Effector memory CD4-positive, alpha-beta T cell (primary cell): ENCODE data around the gene CYP26A1.
A peak's percentile ranks its signal among the peaks of the same experiment; 100 is the strongest.

Source experiments
- DNase-seq, 3 donors: peaks; one replicate each; pipeline ENCODE4 v3.0.0-alpha.2; 2020
- H3K27ac ChIP-seq: 2 replicates; pipeline ENCODE4 v1.7.0; 2013; ENCODE audit warnings: mild to moderate bottlenecking, low read length, moderate library complexity; ENCODE audit not compliant: insufficient read depth, poor library complexity, severe bottlenecking
- H3K27me3 ChIP-seq: replicated peaks from 2 replicates; pipeline ENCODE4 v1.7.0; 2013; ENCODE audit warnings: mild to moderate bottlenecking, low read length; ENCODE audit not compliant: insufficient read depth, control insufficient read depth, poor library complexity, severe bottlenecking
- H3K36me3 ChIP-seq: 2 replicates; pipeline ENCODE4 v1.7.0; 2013; ENCODE audit warnings: mild to moderate bottlenecking, low read length, moderate library complexity; ENCODE audit not compliant: control insufficient read depth, insufficient read depth
- H3K4me1 ChIP-seq: 2 replicates; pipeline ENCODE4 v1.7.0; 2013; ENCODE audit warnings: low read length, mild to moderate bottlenecking; ENCODE audit not compliant: control insufficient read depth, insufficient read depth, poor library complexity, severe bottlenecking
- H3K4me3 ChIP-seq: 2 replicates; pipeline ENCODE4 v1.7.0; 2013; ENCODE audit warnings: low read length, low read depth, mild to moderate bottlenecking; ENCODE audit not compliant: insufficient read depth, poor library complexity, severe bottlenecking
- H3K9me3 ChIP-seq: 2 replicates; pipeline ENCODE4 v1.7.0; 2013; ENCODE audit warnings: mild to moderate bottlenecking, low read length, moderate library complexity; ENCODE audit not compliant: control insufficient read depth

Gene CYP26A1

DNA sequence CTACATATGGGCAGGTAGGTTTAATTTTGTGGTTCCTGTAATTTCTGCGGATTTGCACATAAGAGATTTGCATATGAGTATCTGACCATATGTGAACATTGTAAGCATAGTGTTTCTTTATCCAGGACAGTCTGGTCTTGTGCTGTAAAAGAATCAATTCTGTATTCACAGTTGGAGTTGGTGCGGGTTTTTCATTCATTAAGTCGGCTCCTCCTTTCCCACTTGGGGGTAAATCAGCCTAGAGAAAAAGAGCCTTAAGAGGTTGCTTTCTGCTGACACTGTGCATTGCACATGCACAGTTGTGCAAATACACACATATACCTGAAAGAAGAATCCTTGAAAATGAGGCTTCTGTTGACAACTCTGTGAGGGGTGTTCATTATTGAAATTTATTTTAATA is 19.2 kb upstream of the CYP26A1 start:
- Histone ChIP-seq H3K4me1 (no peaks in the 10 kb centered on the region), H3K36me3 (peaks cover 3% of the 10 kb centered on the region), H3K9me3 (no peaks in the 10 kb centered on the region), H3K4me3 (no peak overlapping the region), H3K27me3 (no peaks in the 10 kb centered on the region), H3K27ac (no peak overlapping the region)
- DNase-seq: no peak

DNA sequence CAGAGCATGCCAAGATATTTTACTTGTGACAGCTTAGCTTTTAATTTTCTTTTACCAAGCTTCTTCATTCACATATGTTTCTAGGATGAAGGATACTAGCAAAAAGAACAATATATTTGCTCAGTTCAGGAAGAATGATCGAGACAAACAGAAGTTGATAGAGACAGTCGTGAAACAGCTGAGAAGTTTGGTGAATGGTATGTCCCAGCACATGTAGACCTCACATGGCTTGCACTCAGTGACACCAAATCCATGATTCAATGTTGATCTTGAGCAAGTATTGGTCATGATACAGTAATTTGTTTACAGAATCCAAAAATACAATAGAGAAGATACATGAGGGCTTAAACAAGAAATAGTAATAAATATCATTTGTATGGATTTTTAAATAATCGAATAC is 15.6 kb upstream of the CYP26A1 start:
- no peak overlapping the region for H3K27ac ChIP-seq
- H3K36me3 ChIP-seq: peaks cover 3% of the 10 kb centered on the region
- H3K9me3 ChIP-seq: no peaks in the 10 kb centered on the region
- peaks cover 18% of the 10 kb centered on the region for H3K4me1 ChIP-seq
- DNase-seq: no peak
- H3K4me3 ChIP-seq: no peak overlapping the region
- H3K27me3 ChIP-seq: no peaks in the 10 kb centered on the region

DNA sequence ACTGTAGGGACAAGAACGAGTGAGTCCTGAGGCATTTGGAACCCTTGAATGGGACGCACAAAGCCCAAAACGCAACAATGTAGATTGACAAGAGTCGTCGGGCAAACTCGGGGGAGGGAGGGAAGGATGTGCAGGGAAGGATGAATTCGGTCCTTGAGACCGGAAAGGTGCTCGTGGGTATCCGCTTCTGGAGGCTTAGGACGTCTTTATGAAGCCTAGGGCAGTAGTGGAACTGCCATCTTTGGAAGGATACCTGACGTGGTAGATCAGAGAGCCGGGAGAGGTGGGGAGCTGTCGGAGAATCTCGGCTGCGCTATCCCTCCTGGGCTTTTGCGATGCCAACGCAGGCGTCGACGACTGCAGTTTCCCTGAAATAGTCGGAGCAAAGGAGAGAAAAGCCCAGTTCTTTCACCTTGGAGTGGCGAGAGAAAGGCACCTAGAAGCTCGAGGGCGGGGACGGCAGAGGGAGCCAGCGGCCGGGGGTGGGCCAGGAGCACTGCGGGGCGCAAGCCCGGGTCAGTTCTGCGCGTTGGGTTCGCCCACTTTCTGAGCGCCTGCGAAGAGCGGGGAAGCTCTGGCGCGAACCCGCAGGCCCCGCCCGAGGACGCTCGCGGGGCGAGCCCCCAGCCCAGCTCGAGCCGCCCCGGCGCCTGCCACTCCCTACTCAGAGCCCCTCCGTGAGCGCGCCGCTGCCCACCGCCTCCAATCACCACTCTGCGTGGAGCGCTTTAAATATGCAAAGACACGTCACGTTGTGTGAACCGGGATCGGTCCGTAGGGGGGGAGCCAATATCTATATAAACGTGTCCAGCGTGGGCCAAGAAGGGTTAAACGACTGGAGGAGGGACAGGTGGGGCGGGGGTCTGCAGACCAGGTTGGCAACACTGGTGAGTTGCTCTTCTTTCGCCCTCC is 13.5 kb upstream of the CYP26A1 start, which contains the start of gene CYP26C1:
Gene CYP26C1 (plus strand): TSS at position 824 of the 912 bp plus-strand sequence. CDS start 466 bp downstream, outside the sequence.
- H3K4me1 ChIP-seq: peaks cover 18% of the 10 kb centered on the region
- no peak for DNase-seq
- H3K36me3 ChIP-seq: peaks cover 3% of the 10 kb centered on the region
- no peaks in the 10 kb centered on the region for H3K27me3 ChIP-seq
- no peaks in the 10 kb centered on the region for H3K9me3 ChIP-seq
- H3K27ac ChIP-seq: no peak within 1 kb of the TSS
- no peak within 1 kb of the TSS for H3K4me3 ChIP-seq

DNA sequence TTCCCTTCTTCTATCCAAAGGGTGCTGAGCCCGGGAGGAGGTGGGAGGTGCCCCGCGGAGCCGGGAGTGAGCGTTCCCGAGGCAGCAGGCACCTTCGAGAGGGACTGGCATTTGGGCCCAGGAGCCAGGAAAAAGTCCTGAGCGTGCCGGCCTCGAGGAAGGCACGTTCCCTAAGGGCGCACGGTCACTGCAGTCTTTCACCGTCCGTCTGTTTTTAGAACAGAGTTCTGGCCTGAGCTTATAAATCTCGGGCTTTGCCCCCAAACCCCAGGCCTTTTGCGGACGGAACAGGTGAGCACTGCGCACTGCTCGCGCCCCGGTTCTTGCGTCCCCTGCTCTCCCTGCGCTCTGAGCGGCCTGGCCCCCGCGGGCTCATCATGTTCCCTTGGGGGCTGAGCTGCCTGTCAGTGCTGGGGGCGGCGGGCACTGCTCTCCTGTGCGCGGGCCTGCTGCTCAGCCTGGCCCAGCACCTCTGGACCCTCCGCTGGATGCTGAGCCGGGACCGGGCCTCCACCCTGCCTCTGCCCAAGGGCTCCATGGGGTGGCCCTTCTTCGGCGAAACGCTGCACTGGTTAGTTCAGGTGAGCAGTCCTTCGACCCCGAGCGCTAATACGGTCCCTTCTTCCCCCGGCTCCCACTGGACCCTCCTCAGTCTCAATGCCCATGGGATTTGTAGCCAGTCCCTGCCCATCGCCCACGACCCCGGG is 12.7 kb upstream of the CYP26A1 start:
- Histone ChIP-seq H3K36me3 (peaks cover 3% of the 10 kb centered on the region), H3K4me3 (no peak overlapping the region), H3K4me1 (peaks cover 18% of the 10 kb centered on the region), H3K9me3 (no peaks in the 10 kb centered on the region), H3K27me3 (no peaks in the 10 kb centered on the region), H3K27ac (no peak overlapping the region)
- no peak for DNase-seq

DNA sequence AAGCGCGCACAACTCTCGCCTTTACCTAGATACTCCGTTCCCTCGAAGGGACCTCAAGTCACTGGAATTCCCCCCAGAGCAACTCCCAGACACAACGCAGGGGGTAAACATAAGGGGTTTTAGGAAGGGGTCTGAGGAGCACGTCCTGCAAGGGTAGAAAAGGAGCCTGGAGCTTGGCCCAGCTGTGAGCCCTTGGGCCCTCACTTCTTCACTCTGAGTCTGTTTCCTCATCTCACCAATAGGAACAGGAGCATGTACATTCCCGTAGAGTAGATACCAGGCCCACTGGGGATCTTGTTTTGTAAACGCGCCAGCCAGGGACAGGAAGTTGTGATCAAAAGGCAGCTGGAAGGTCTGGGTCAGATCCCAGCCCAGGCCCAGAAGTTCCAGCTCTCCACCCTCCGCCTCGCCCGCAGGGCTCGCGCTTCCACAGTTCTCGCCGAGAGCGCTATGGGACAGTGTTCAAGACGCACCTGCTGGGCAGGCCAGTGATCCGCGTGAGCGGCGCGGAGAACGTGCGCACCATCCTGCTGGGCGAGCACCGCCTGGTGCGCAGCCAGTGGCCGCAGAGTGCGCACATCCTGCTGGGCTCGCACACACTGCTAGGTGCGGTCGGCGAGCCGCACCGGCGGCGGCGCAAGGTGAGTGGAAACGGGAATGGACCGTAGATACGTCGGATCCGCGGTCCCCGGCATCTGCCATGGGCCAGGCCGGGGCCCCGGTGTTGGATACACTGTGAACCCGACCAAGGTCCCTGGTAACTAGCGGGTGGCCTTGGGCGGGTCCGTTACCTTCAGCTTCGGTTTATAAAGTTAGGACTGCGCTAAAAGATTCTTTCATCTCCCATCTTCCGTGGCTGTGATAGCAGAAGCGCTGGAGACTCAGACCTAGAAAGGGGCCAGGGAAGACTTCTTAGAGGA is 11.8 kb upstream of the CYP26A1 start:
- H3K36me3 ChIP-seq: peaks cover 3% of the 10 kb centered on the region
- peaks cover 6% of the 10 kb centered on the region for H3K27me3 ChIP-seq
- no peaks in the 10 kb centered on the region for H3K9me3 ChIP-seq
- peak overlapping the region; percentile 42 for H3K4me3 ChIP-seq
- H3K4me1 ChIP-seq: peaks cover 18% of the 10 kb centered on the region
- no peak for DNase-seq
- no peak overlapping the region for H3K27ac ChIP-seq

DNA sequence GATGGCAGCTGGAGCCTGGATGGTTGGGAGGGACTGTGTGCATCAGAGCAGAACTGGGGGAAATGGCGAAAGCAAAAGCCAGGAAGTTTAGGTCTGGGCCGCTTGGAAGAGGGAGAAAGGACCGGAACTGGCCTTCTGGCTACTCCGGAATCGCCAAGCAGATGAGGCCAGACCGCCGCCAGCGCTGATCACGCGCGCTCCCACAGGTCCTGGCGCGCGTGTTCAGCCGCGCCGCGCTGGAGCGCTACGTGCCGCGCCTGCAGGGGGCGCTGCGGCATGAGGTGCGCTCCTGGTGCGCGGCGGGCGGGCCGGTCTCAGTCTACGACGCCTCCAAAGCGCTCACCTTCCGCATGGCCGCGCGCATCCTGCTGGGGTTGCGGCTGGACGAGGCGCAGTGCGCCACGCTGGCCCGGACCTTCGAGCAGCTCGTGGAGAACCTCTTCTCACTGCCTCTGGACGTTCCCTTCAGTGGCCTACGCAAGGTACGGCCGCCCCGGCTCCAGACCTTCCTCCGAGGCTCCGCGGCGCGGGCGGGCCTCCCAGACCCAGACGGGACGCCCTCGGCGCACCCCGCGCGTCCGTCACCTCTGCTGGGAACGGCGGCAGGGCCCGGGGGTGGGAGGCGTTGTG is 11.1 kb upstream of the CYP26A1 start:
- Histone ChIP-seq H3K4me1 (peaks cover 18% of the 10 kb centered on the region), H3K27ac (no peak overlapping the region), H3K9me3 (no peaks in the 10 kb centered on the region), H3K4me3 (peak overlapping the region; percentile 42), H3K27me3 (peaks cover 6% of the 10 kb centered on the region), H3K36me3 (no peaks in the 10 kb centered on the region)
- peak in 1 of 3 donors; percentile 17 for DNase-seq

DNA sequence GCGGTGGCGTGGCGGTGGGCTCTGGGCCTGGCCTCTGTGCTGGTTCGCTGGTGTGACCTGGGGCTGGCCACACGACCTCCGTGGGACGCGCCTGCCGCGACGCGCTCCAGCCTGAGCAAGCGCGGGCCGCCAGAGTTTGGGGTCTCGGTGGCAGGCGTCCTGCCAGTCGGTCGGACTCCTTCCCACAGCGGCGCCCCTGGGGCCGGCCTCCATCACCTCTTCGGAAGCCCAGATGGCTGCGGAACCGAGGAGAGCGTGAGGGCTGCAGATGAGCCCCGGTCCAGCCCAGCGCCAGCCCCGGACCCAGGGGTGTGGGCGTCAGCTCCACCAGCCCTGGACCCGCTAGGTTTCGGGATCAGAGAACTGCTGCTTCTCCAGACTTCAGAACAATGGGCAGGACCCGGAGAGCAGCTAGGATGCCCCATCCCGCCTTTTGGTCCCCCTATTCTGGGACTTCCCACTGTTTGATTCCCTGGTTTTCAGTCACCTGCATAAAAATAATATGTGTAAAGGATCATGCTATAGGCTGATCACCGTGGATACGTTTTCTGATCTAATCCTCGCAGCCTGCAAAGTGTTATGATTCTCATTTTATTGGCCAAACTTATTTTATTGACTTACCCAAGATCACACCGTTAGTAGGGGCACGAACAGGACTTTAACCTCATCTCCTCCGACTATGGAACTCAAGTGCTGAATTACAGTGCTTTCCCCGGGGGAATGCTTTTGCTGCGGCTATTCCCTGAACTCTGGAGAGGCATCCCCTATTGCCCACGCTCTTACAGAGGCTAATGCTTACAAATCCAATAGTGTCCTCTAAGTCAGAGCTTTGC is 10.3 kb upstream of the CYP26A1 start:
- peak overlapping the region; percentile 42 for H3K4me3 ChIP-seq
- no peak for DNase-seq
- no peak overlapping the region for H3K27ac ChIP-seq
- no peaks in the 10 kb centered on the region for H3K36me3 ChIP-seq
- peaks cover 6% of the 10 kb centered on the region for H3K27me3 ChIP-seq
- H3K9me3 ChIP-seq: no peaks in the 10 kb centered on the region
- H3K4me1 ChIP-seq: peaks cover 21% of the 10 kb centered on the region

DNA sequence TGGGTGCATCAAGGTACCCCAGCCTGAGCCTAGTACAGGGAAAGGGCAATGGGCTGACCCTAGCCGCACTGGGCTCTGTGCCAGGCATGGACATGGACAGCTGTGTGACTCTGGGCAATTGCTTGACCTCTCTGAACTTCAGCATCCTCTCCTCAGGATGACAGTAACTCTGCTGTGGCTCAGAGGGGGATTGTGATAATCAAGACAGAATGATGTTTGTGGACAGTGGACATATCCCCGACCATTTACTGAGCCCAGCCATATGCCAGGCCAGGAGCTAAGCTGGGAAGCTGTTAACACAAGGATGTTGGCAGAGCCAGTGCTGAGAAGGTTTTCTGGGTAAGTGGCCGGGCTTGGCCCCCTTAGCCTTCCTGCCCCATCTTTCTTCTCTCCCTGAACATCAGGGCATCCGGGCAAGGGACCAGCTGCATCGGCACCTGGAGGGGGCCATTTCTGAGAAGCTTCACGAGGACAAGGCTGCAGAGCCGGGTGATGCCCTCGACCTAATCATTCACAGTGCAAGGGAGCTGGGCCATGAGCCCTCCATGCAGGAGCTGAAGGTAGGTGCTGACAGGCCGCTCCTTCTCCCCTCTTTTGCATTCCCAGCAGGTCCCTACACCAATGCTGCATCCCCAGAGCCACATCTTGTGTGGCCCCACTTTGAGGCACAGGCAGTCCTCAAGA is 9.6 kb upstream of the CYP26A1 start:
- H3K9me3 ChIP-seq: no peaks in the 10 kb centered on the region
- peaks cover 22% of the 10 kb centered on the region for H3K4me1 ChIP-seq

More for the DNA sequence above, 9.6 kb upstream of the CYP26A1 start:
- Histone ChIP-seq H3K4me3 (no peak overlapping the region), H3K27ac (no peak overlapping the region), H3K27me3 (peaks cover 6% of the 10 kb centered on the region), H3K36me3 (no peaks in the 10 kb centered on the region)
- DNase-seq: no peak
